ENCODE results near the gene LETM1. TPM values are rescaled to one million over a fixed set of nuclear protein-coding genes. Genes with fewer than 3 reads are reported as not detected.
A peak's percentile ranks its signal among the peaks of the same experiment; 100 is the strongest.

Gene LETM1
- total RNA-seq, 2 experiments from 2014 or later: 58.3 to 66.8 TPM

GRCh38 chr4:1879485-1879884 lies 23.5 kb upstream of the LETM1 start:
- TF ChIP-seq EZH2phosphoT487 (IDR thresholded peaks at IDR 0.05; ENCODE audit: borderline replicate concordance, low read depth, low read length) (no peak), CTCF (conservative IDR thresholded peaks at IDR 0.05; ENCODE audit: low read length) (no peak)
- POLR2A ChIA-PET: interaction anchor here (0.6 kb wide), 1 partner anchor 354 kb away, joined by 3 read pairs; no protein-coding TSS in a partner anchor
- CTCF ChIA-PET (ENCODE audit: unreplicated experiment): no interaction called here
- no TSS peak for BruUV-seq (replicated peaks)
- Histone ChIP-seq H3K9me2 (ENCODE audit: insufficient read depth, low read length) (no peaks in the 10 kb centered on the region), H3K9me3 (ENCODE audit: low read length) (no peaks in the 10 kb centered on the region), H3K4me1 (ENCODE audit: insufficient read depth, low read length, poor library complexity, severe bottlenecking) (peaks cover 6% of the 10 kb centered on the region), H3K36me3 (ENCODE audit: insufficient read depth, low read length) (peaks cover 73% of the 10 kb centered on the region), H3K4me2 (ENCODE audit: low read length) (no peak overlapping the region), H2AFZ (ENCODE audit: low read length) (no peak overlapping the region), H3K4me3 (ENCODE audit: low read depth, low read length, poor library complexity, severe bottlenecking) (no peak overlapping the region), H4K20me1 (ENCODE audit: insufficient read depth, low read length) (peaks cover 28% of the 10 kb centered on the region), H3K27ac (ENCODE audit: low read depth, low read length, poor library complexity, severe bottlenecking) (no peak overlapping the region), H3K79me2 (ENCODE audit: insufficient read depth, low read depth, low read length) (peaks cover 100% of the 10 kb centered on the region)
- DNase-seq (ENCODE audit: low spot score): no peak
- intact Hi-C loops (cut with micrococcal nuclease; ENCODE audit: unreplicated experiment): no loop called here

GRCh38 chr4:1874201-1874600 lies 18.2 kb upstream of the LETM1 start:
- peak overlapping the region; percentile 89 for H3K4me2 ChIP-seq (ENCODE audit: low read length)
- no peaks in the 10 kb centered on the region for H3K9me2 ChIP-seq (ENCODE audit: insufficient read depth, low read length)
- no peak for TF ChIP-seq EZH2phosphoT487 (IDR thresholded peaks at IDR 0.05; ENCODE audit: borderline replicate concordance, low read depth, low read length)
- no peak for TF ChIP-seq CTCF (conservative IDR thresholded peaks at IDR 0.05; ENCODE audit: low read length)
- H3K27ac ChIP-seq (ENCODE audit: low read depth, low read length, poor library complexity, severe bottlenecking): no peak overlapping the region
- BruUV-seq (replicated peaks): no TSS peak
- H4K20me1 ChIP-seq (ENCODE audit: insufficient read depth, low read length): peaks cover 31% of the 10 kb centered on the region
- H2AFZ ChIP-seq (ENCODE audit: low read length): no peak overlapping the region
- intact Hi-C loops (cut with micrococcal nuclease; ENCODE audit: unreplicated experiment): no loop called here
- H3K4me1 ChIP-seq (ENCODE audit: insufficient read depth, low read length, poor library complexity, severe bottlenecking): peaks cover 33% of the 10 kb centered on the region
- no peak for DNase-seq (ENCODE audit: low spot score)
- POLR2A ChIA-PET: interaction anchor here (0.7 kb wide), 1 partner anchor 1203 kb away, joined by 3 read pairs; no protein-coding TSS in a partner anchor
- peaks cover 43% of the 10 kb centered on the region for H3K36me3 ChIP-seq (ENCODE audit: insufficient read depth, low read length)
- H3K4me3 ChIP-seq (ENCODE audit: low read depth, low read length, poor library complexity, severe bottlenecking): peak overlapping the region; percentile 94
- H3K9me3 ChIP-seq (ENCODE audit: low read length): no peaks in the 10 kb centered on the region
- CTCF ChIA-PET (ENCODE audit: unreplicated experiment): no interaction called here
- peaks cover 73% of the 10 kb centered on the region for H3K79me2 ChIP-seq (ENCODE audit: insufficient read depth, low read depth, low read length)

GRCh38 chr4:1873776-1874175 lies 17.8 kb upstream of the LETM1 start:
- H3K27ac ChIP-seq (ENCODE audit: low read depth, low read length, poor library complexity, severe bottlenecking): peak overlapping the region; percentile 85
- POLR2A ChIA-PET: interaction anchor here (0.7 to 1.1 kb wide), 2 partner anchors 25 to 1203 kb away, joined by 3 to 5 read pairs; no protein-coding TSS in a partner anchor

More at GRCh38 chr4:1873776-1874175, 17.8 kb upstream of the LETM1 start:
- intact Hi-C loops (cut with micrococcal nuclease; ENCODE audit: unreplicated experiment): no loop called here
- CTCF ChIA-PET (ENCODE audit: unreplicated experiment): no interaction called here
- Histone ChIP-seq H3K9me2 (ENCODE audit: insufficient read depth, low read length) (no peaks in the 10 kb centered on the region), H3K4me2 (ENCODE audit: low read length) (peak overlapping the region; percentile 89), H3K4me3 (ENCODE audit: low read depth, low read length, poor library complexity, severe bottlenecking) (peak overlapping the region; percentile 94), H4K20me1 (ENCODE audit: insufficient read depth, low read length) (peaks cover 30% of the 10 kb centered on the region), H3K79me2 (ENCODE audit: insufficient read depth, low read depth, low read length) (peaks cover 69% of the 10 kb centered on the region), H3K4me1 (ENCODE audit: insufficient read depth, low read length, poor library complexity, severe bottlenecking) (peaks cover 33% of the 10 kb centered on the region), H3K9me3 (ENCODE audit: low read length) (no peaks in the 10 kb centered on the region), H2AFZ (ENCODE audit: low read length) (no peak overlapping the region), H3K36me3 (ENCODE audit: insufficient read depth, low read length) (peaks cover 42% of the 10 kb centered on the region)
- no peak for DNase-seq (ENCODE audit: low spot score)
- no TSS peak for BruUV-seq (replicated peaks)
- TF ChIP-seq CTCF (conservative IDR thresholded peaks at IDR 0.05; ENCODE audit: low read length) (no peak), EZH2phosphoT487 (IDR thresholded peaks at IDR 0.05; ENCODE audit: borderline replicate concordance, low read depth, low read length) (no peak)

All from OCI-LY7 (cell line).